Transverse colon (tissue), 4 donors: Measurements from ENCODE around the gene MEGF11.

ENCODE experiments used
- EP300 ChIP-seq: sonication (generic); formaldehyde crosslinking; IDR thresholded peaks from one replicate; pipeline ENCODE4 v1.6.1; 2017; ENCODE audit warnings: antibody characterized with exemption, low read depth
- POLR2A ChIP-seq: fragments of 450-650 bp; IDR thresholded peaks from one replicate; pipeline ENCODE4 v1.6.1; 2016; ENCODE audit warnings: antibody characterized with exemption, mild to moderate bottlenecking, moderate library complexity
- POLR2AphosphoS5 ChIP-seq, 3 donors: sonication (generic); formaldehyde crosslinking; IDR thresholded peaks; one replicate each; pipeline ENCODE4 v1.6.1; 2016; ENCODE audit warnings: antibody characterized with exemption in 3 of 3
- TF ChIP-seq, protein P1 (sequence below), 5 experiments: fragments of 200-600 bp in 3 of 5; fragments of 450-650 bp in 2 of 5; sonication (generic) in 3 of 5; IDR thresholded peaks; 1 replicate in 2 of 5; 2 replicates in 3 of 5; pipeline ENCODE4 v1.5.1; 2016 to 2017; ENCODE audit warnings: antibody characterized with exemption in 5 of 5, inconsistent platforms in 3 of 5, mild to moderate bottlenecking in 2 of 5, moderate library complexity in 1 of 5

DNA sequence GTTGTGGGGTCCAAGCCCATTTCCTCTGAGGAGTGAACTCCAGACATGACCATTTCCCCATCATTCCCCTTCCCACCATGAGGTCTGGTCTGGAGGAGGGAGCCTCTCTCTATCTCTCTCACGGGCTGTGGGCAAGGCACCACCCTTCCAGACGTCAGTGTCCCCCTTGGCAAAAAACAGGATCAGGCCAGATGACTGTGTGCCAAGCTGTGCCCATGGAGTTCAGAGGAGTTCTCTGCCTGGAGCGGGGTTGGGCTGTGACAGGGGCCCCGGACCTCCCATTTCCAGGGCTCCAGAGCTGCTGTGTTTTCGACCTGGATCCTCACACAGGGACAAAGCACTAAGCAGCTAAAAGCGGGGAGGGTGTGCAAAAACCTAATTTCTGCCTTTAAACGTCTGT lies 259.8 kb downstream of the MEGF11 start:
- TF ChIP-seq, protein P1, sequence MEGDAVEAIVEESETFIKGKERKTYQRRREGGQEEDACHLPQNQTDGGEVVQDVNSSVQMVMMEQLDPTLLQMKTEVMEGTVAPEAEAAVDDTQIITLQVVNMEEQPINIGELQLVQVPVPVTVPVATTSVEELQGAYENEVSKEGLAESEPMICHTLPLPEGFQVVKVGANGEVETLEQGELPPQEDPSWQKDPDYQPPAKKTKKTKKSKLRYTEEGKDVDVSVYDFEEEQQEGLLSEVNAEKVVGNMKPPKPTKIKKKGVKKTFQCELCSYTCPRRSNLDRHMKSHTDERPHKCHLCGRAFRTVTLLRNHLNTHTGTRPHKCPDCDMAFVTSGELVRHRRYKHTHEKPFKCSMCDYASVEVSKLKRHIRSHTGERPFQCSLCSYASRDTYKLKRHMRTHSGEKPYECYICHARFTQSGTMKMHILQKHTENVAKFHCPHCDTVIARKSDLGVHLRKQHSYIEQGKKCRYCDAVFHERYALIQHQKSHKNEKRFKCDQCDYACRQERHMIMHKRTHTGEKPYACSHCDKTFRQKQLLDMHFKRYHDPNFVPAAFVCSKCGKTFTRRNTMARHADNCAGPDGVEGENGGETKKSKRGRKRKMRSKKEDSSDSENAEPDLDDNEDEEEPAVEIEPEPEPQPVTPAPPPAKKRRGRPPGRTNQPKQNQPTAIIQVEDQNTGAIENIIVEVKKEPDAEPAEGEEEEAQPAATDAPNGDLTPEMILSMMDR (IDR thresholded peaks at IDR 0.05), result no peak
- TF ChIP-seq EP300 (no peak), POLR2A (no peak), POLR2AphosphoS5 (IDR thresholded peaks at IDR 0.05) (no peak)
